Measurements from ENCODE around the gene SFXN5. TPM values are rescaled to one million over a fixed set of nuclear protein-coding genes. Genes with fewer than 3 reads are reported as not detected.
A peak's percentile ranks its signal among the peaks of the same experiment; 100 is the strongest.

The SFXN5 gene
- total RNA-seq, 1 donor from 2014 or later, result 9.8 TPM

DNA sequence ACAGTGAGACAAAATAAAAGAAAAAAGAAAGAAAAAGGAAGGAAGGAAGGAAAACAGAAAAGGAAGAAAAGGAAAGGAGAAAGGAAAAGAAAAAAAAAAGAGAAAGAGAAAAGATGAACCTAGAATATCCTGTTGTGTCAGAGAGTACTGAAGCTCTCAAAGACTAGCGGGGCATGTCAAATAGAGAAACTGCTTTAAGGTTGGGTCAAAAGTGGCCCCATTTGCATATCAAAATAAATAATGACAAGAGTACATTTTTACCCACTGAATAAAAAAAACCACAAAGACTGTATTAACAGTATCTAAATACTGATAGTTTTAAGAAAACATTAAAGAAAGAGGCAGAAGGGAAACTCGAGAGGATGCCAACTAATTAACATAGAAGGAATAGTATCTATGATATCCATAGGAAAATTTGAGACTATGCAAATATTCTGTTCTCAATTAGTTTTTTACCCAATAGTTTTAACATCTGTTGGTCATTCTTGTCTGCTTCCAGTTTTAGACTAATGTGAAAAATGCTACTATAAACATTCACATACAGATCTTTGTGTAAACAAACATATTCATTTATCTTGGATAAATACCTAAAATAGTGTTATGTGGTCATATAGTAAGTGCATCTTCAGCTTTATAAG lies 53.2 kb downstream of the SFXN5 start:
- H3K4me1 ChIP-seq, result no peaks in the 10 kb centered on the region
- intact Hi-C loops (cut with DNase I), result no loop called here
- DNase-seq (ENCODE audit: extremely low spot score in 2 of 2), result no peak
- H3K4me3 ChIP-seq, result no peak overlapping the region
- no peaks in the 10 kb centered on the region for H3K9me3 ChIP-seq
- H3K27ac ChIP-seq, result no peak overlapping the region
- H3K27me3 ChIP-seq, result no peaks in the 10 kb centered on the region
- H3K36me3 ChIP-seq, result no peaks in the 10 kb centered on the region
- no peak for TF ChIP-seq POLR2A (IDR thresholded peaks at IDR 0.05)
- no peak for TF ChIP-seq POLR2AphosphoS5 (IDR thresholded peaks at IDR 0.05; ENCODE audit: insufficient read depth in 1 of 2, low read depth in 1 of 2)
- no peak for TF ChIP-seq CTCF (IDR thresholded peaks at IDR 0.05)

GRCh38 chr2:73013936-73014335 lies 57.6 kb downstream of the SFXN5 start:
- Histone ChIP-seq H3K27me3 (no peaks in the 10 kb centered on the region), H3K4me3 (no peak overlapping the region), H3K36me3 (peaks cover 0 to 5% of the 10 kb centered on the region in 2 donors), H3K27ac (no peak overlapping the region), H3K4me1 (no peaks in the 10 kb centered on the region), H3K9me3 (no peaks in the 10 kb centered on the region)
- no peak for DNase-seq (ENCODE audit: extremely low spot score in 2 of 2)
- intact Hi-C loops (cut with DNase I), result no loop called here
- TF ChIP-seq POLR2A (IDR thresholded peaks at IDR 0.05), result no peak
- no peak for TF ChIP-seq POLR2AphosphoS5 (IDR thresholded peaks at IDR 0.05; ENCODE audit: insufficient read depth in 1 of 2, low read depth in 1 of 2)
- no peak for TF ChIP-seq CTCF (IDR thresholded peaks at IDR 0.05)

DNA sequence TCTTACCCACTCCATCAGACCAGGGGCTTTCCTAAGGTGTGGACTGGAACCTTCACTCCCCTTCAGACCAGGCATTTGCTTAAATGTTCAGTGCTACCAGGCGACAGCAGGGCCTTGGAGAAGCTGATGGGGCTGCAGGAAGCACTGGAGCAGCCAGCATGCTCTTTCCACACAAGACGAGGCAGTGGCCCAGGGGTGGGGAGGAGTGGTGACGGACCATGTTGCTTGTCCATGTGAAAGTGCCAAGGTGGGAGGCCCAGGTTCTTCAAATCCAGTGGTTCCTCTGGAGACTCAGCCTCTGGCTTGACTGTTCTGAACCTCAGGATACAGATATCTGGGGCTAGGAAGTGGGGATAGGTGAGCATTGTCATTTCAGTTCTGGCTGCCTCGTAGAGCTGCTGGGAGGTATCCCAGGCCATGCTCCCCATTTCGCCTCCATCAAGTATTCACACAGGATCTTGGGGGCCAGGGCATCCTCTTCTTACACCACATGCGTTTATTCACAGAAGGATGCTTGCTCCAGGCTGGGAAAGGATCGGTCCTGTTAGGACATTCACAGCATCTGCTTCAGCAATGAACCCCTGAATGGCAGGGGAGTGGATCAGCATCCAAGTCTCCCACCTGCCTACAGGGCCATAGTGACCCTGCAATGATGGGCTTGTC lies 62.2 kb downstream of the SFXN5 start:
- no peak for TF ChIP-seq POLR2AphosphoS5 (IDR thresholded peaks at IDR 0.05; ENCODE audit: insufficient read depth in 1 of 2, low read depth in 1 of 2)
- TF ChIP-seq POLR2A (IDR thresholded peaks at IDR 0.05), result no peak
- TF ChIP-seq CTCF (IDR thresholded peaks at IDR 0.05), result no peak
- Histone ChIP-seq H3K4me1 (no peaks in the 10 kb centered on the region), H3K27ac (no peak overlapping the region), H3K36me3 (peaks cover 0 to 8% of the 10 kb centered on the region in 2 donors), H3K27me3 (no peaks in the 10 kb centered on the region), H3K9me3 (no peaks in the 10 kb centered on the region), H3K4me3 (no peak overlapping the region)
- intact Hi-C loops (cut with DNase I), result no loop called here
- peak; percentile 60 to 67 for DNase-seq (ENCODE audit: extremely low spot score in 2 of 2)

DNA sequence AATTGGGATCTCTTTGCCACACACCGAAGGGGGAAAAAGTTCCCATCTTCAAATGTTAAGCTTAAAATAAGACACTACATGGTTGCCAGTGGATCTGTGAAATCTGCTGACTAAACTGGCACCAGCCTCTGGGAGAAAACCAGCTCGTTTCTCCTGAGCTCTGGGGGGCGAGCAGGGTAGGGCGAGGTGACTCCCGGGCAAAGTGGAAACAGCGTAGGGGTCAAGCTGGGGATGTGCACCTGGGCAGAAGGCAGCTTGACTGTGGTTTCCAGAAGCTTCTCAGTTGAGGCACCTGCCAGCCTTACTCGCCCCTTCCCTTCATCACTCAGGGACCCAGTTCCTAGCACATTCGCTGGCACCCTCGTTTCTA lies 62.8 kb downstream of the SFXN5 start:
- Histone ChIP-seq H3K27ac (no peak overlapping the region), H3K36me3 (peaks cover 0 to 8% of the 10 kb centered on the region in 2 donors), H3K9me3 (no peaks in the 10 kb centered on the region), H3K4me1 (no peaks in the 10 kb centered on the region), H3K27me3 (no peaks in the 10 kb centered on the region), H3K4me3 (no peak overlapping the region)
- intact Hi-C loops (cut with DNase I), result no loop called here
- no peak for TF ChIP-seq CTCF (IDR thresholded peaks at IDR 0.05)
- no peak for TF ChIP-seq POLR2AphosphoS5 (IDR thresholded peaks at IDR 0.05; ENCODE audit: insufficient read depth in 1 of 2, low read depth in 1 of 2)
- TF ChIP-seq POLR2A (IDR thresholded peaks at IDR 0.05), result no peak
- DNase-seq (ENCODE audit: extremely low spot score in 2 of 2), result peak in 1 of 2 donors; percentile 52

All from vagina (tissue), 2 donors.